ENCODE data around the gene SPPL3.

GRCh38 chr12:120810021-120810420 is 94.1 kb downstream of the SPPL3 start:
- TF ChIP-seq CTCF (conservative IDR thresholded peaks at IDR 0.05; ENCODE audit: low read depth in 2 of 2) = no peak
- no peak for TF ChIP-seq JUNB (IDR thresholded peaks at IDR 0.05; ENCODE audit: unreplicated experiment)
- TF ChIP-seq EZH2 (IDR thresholded peaks at IDR 0.05; ENCODE audit: low read depth, unreplicated experiment) = no peak
- no peak for TF ChIP-seq ZNF114 (CRISPR knock-in tag; IDR thresholded peaks at IDR 0.05)
- no peak for TF ChIP-seq REST (IDR thresholded peaks at IDR 0.05; ENCODE audit: unreplicated experiment)
- TF ChIP-seq EZH2phosphoT487 (IDR thresholded peaks at IDR 0.05; ENCODE audit: unreplicated experiment) = no peak

Measured in GM23338 (cell line).